Choroid plexus epithelial cell (primary cell): ENCODE data around the gene DRC7.
A peak's percentile ranks its signal among the peaks of the same experiment; 100 is the strongest.

Experiments
- DNase-seq: peaks from one replicate; pipeline ENCODE4 v3.0.0-alpha.2; 2010; ENCODE audit warnings: low read depth
- H3K4me3 ChIP-seq: 2 replicates; pipeline ENCODE4 v1.5.1; 2011; ENCODE audit warnings: low read depth, mild to moderate bottlenecking, control low read depth, low read length, moderate library complexity
- CTCF ChIP-seq: conservative IDR thresholded peaks from 2 replicates; pipeline ENCODE4 v1.5.1; 2011; ENCODE audit warnings: low read depth, mild to moderate bottlenecking, control low read depth, inconsistent platforms, low read length, moderate library complexity

The DRC7 gene

GRCh38 chr16:57689762-57690558, 4.6 kb upstream of the DRC7 start:
- TF ChIP-seq CTCF: no peak
- H3K4me3 ChIP-seq: no peak overlapping the region
- peak; percentile 31 for DNase-seq

- no peak for DNase-seq
Observed at GRCh38 chr16:57690782-57691471, 3.7 kb upstream of the DRC7 start.

GRCh38 chr16:57692636-57693035, 2.0 kb upstream of the DRC7 start:
- no peak overlapping the region for H3K4me3 ChIP-seq
- DNase-seq: no peak
- TF ChIP-seq CTCF: no peak

More at GRCh38 chr16:57690782-57691471, 3.7 kb upstream of the DRC7 start:
- no peak overlapping the region for H3K4me3 ChIP-seq
- TF ChIP-seq CTCF: no peak

GRCh38 chr16:57693550-57693949, 1.1 kb upstream of the DRC7 start:
- TF ChIP-seq CTCF: no peak
- no peak overlapping the region for H3K4me3 ChIP-seq
- DNase-seq: no peak

GRCh38 chr16:57694231-57694724, 328 bp upstream of the DRC7 start:
- no peak overlapping the region for H3K4me3 ChIP-seq
- TF ChIP-seq CTCF: no peak
- no peak for DNase-seq

GRCh38 chr16:57695680-57696069, 1.1 kb downstream of the DRC7 start:
- H3K4me3 ChIP-seq: no peak overlapping the region
- no peak for TF ChIP-seq CTCF
- DNase-seq: no peak

- H3K4me3 ChIP-seq: no peak overlapping the region
- no peak for DNase-seq
- no peak for TF ChIP-seq CTCF
Observed at GRCh38 chr16:57696240-57696639, 1.6 kb downstream of the DRC7 start.
